Stimulated activated CD8-positive, alpha-beta memory T cell treated with anti-CD3 and anti-CD28 coated beads, Interleukin-15, amount 100 ng/mL, for 48 hours (primary cell): Measurements from ENCODE around the gene ARFIP2.

Experiments used
- DNase-seq, 2 donors: peaks; one replicate each; pipeline ENCODE4 v3.0.0-alpha.2; 2020; ENCODE audit warnings: low read depth in 2 of 2

Gene ARFIP2

DNA sequence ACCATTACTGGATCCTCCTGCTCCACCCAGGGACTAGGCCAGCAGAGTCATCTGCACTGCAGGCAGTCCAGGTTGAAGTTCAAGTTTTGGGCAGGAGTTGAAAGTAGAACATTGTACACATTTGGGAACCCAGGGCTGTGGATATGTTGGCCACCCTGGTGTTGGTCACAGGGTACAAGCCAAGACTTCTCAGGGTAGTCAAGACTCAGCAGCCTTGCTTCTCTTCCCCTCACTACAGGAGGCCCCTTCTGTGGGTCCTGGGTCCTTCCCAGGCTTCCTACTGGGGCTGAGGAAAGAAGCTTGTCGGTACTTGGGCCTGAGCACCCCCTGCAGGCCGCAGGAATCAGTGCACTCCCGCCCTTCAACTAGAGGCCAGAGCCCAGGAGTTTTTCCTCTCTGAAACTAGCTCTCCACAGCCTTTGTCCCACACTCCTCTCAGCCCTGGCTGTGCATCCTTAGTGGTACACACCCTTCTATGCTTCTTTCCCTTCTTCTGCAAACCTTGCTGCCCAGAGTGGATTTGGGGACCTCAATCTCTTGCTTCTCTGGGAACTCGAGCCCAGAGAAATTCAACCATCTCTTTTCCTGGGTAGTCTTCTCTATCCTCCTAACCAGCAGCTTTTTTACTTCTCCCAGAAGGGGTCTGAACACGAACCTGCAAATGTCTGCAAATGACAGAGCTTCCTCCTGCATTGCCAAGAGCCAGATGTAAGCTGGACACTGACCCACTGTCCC is 37.7 kb downstream of the ARFIP2 start:
- DNase-seq = peak; percentile 26 to 27

DNA sequence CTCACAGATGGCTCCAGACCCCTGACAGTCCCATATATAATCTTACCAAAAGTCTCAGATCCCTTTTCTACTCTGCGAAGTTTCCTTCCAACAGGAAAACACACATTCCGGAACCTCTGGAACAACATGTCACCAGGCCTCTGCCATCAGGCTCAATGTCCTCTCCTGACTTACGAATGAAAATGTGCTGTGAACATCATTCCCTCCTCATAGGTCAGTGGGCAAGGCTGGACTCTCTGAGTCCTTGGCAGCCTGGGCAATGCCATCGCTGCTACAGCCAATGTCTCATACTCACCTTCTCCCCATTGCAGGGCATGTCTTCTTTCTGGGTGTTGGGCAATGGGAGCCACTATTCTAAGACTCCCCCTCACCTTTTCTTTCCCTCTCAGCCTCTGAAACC is 38.7 kb downstream of the ARFIP2 start:
- DNase-seq = no peak

DNA sequence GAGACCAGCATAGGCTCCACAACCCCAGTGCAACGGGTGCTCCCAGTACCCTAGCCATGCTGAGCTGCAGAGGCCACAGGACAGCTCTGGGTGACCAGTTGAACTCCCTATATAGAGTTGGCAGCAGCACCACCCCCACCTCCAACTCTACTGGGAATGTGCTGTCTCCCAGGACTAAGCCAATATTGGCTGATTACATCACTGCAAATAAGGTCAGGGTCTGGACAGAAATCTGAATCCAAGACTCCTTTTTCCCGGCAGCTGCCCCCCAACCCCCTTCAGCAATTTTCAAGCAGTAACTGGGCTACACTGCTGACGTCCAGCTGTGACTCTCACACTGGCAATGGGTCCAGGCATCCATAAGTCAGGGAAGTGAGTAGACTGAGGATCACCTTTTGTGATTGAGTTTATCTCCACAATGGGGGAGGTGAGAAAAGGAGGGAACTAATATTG is 40.2 kb downstream of the ARFIP2 start, which contains the start of gene HPX:
Gene HPX (minus strand): TSS at position 82 of the 453 bp plus-strand sequence. CDS start 24 bp downstream, at position 58.
- no peak for DNase-seq

DNA sequence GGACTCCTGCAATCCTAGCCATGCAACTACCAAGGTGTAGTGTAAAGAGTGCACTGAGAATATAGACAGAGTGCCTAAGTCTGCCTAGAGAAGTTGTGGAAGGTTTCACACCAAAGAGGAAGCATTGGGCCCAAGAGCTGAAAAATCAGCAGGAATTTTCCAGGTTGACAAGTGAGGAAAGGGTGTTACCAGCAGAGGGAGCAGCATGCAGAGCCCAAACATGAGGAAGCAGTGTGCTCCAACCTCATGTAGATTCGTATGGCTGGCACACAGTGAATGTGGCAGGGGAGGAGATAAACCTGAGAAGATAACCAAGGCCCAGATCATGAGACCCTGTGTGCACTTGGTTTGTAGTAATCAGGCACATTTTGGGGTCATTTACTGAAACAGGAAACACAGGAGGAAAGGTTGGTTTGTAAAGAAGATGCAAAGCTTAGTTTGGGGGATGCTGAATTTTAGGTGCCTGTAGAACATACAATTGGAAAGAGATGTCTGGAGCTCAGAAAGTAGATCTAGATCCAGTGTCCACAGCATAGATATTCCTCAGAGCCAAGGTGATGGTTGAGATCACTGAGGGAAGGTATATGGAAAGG is 42.1 kb downstream of the ARFIP2 start:
- no peak for DNase-seq

DNA sequence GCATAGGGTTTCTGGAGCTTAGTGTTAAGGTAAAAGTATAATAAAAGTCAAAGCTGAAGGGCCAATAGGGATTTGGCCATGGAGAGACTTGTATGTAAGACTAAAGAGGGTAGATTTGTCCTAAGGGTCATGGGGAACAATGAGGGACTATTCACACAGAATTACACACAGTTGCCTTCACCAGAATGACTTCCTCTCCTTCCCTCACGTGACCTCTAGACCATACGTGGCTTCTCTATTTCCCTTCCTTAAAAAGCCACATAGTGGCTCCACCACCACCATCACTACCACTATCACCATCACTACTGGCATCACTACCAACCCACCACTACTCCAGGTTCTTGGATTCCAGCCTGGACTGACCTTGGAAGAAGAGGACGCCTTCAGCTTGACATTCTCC is 43.1 kb downstream of the ARFIP2 start:
- no peak for DNase-seq

DNA sequence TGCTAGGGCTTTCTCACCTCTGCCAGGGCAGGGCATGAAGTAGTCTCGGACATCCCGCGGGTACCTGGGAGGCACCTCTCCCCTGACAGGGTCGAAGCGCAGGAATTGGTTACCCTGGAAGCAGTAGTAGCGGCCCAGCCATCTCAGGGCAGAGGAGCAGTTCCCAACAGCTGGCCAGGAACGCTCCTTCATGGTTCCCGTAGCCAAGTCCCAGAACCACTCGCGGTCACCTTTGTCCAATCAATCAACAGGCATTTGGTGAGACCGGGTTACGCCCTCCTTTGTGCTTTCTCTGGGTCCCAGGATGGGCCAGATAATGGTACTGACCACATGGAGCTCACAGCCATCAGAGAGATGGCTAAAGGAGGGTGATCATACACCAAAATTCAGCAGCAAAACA is 43.7 kb downstream of the ARFIP2 start:
- no peak for DNase-seq

DNA sequence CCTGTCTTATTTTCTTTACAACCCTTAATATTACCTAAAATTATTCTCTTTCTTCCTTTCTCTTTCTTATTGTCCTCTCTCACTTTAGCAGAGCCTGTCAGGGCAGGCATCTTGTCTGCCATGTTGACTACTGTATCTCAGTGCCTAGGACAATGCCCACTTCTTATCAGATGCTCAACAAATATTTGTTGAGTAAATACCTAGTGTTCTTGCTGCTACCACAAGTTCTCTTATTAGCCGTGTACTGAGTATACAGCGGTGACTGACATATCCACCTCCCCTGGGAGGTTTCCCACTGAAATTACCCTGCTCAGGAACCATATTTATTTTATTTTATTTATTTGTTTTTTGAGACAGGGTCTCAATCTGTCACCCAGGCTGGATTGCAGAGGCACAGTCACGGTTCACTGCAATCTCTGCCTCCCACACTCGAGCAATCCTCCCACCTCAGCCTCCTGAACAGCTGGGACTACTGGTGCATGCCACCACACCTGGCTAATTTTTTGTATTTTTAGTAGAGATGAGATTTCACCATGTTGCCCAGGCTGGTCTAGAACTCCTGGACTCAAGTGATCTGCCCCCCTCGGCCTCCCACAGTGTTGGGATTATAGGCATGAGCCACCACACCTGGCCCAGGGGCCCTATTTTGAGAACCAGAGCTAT is 47.0 kb downstream of the ARFIP2 start:
- DNase-seq = no peak

DNA sequence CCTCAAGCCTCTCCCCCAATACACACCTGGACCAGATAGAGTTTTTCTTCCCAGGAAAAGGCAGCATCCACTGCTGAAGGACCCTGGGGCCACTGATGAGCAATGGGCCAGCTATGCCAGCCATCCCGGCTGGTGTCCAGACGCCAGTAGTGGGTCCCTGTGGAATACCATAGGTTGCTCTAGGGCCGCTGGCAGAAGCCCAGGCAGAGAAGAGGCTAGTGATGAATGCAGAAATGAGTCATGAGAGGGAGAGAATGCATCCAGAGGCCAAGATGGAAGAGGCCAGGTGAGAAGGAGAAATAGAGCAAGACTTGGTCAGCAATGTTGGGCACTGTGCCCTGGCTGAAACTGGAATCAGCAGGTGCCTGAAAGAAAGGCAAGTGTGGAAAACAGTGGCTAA is 49.3 kb downstream of the ARFIP2 start:
- DNase-seq = no peak

DNA sequence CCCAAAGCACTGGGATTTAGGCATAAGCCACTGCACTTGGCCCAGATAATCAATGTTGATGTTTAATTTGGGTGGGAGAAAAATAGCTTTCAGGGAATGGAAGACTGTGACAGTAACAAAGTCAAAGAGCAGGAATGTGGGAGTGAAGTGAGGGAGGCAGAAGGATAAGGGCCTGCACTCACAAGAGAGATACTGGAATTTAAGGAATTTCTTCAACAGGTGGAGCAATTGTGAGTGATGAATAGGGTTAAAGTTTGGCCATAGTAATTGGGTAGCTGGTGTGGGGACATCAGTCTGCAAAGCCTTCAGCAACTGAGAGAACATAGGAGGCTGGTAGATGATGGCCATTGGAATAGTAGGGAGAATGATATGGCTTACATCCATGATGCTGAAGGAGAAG is 53.6 kb downstream of the ARFIP2 start:
- no peak for DNase-seq
